ENCODE measurements around the gene WASHC4. TPM values are rescaled to one million over a fixed set of nuclear protein-coding genes. Genes with fewer than 3 reads are reported as not detected.

Gene WASHC4
- total and polyA plus RNA-seq, 2 experiments from 2014 or later: 75.7 to 83.0 TPM

- TF ChIP-seq REST (IDR thresholded peaks at IDR 0.05; ENCODE audit: unreplicated experiment): no peak
Observed at GRCh38 chr12:105090361-105090760, 17.2 kb upstream of the WASHC4 start (continued).

GRCh38 chr12:105091476-105092206 is 15.9 kb upstream of the WASHC4 start:
- no peak overlapping the region for H2AFZ ChIP-seq
- Mint-ChIP-seq H3K36me3 (ENCODE audit: low read depth) (peaks cover 34% of the 10 kb centered on the region), H3K4me3 (peak overlapping the region; percentile 58), H3K4me1 (peaks cover 30% of the 10 kb centered on the region), H3K27ac (peak overlapping the region; percentile 97), H3K9me3 (peaks cover 35% of the 10 kb centered on the region), H3K27me3 (ENCODE audit: insufficient read depth, low read depth, poor library complexity) (peaks cover 2% of the 10 kb centered on the region)
- no peaks in the 10 kb centered on the region for H3K9me2 ChIP-seq (ENCODE audit: insufficient read depth)
- no peaks in the 10 kb centered on the region for H4K20me1 ChIP-seq (replicated peaks; ENCODE audit: insufficient read depth)
- peaks cover 27% of the 10 kb centered on the region for H3K4me1 ChIP-seq (ENCODE audit: insufficient read depth)
- peak overlapping the region; percentile 93 for H3K27ac ChIP-seq (ENCODE audit: low read depth)
- peak overlapping the region; percentile 58 for H3K4me2 ChIP-seq
- no peaks in the 10 kb centered on the region for H3K36me3 ChIP-seq (ENCODE audit: insufficient read depth)
- no peaks in the 10 kb centered on the region for H3K79me2 ChIP-seq (replicated peaks; ENCODE audit: insufficient read depth)
- H3K27me3 ChIP-seq (ENCODE audit: insufficient read depth): no peaks in the 10 kb centered on the region
- peak overlapping the region; percentile 36 for H3K4me3 ChIP-seq
- ATAC-seq: peak; percentile 31
- DNase-seq (ENCODE audit: low spot score): no peak
- H3F3A ChIP-seq (replicated peaks; ENCODE audit: low read depth): peaks cover 12% of the 10 kb centered on the region; the same call in 1 of the 2 replicates
- no peak for TF ChIP-seq POLR2AphosphoS5 (IDR thresholded peaks at IDR 0.05; ENCODE audit: low read depth)
- TF ChIP-seq ZNF114 (CRISPR knock-in tag; IDR thresholded peaks at IDR 0.05): no peak
- TF ChIP-seq EZH2phosphoT487 (IDR thresholded peaks at IDR 0.05; ENCODE audit: unreplicated experiment): no peak
- no peak for TF ChIP-seq JUNB (IDR thresholded peaks at IDR 0.05; ENCODE audit: unreplicated experiment)
- no peak for TF ChIP-seq REST (IDR thresholded peaks at IDR 0.05; ENCODE audit: unreplicated experiment)
- TF ChIP-seq EZH2 (IDR thresholded peaks at IDR 0.05; ENCODE audit: low read depth, unreplicated experiment): no peak
- TF ChIP-seq STAT1 (IDR thresholded peaks at IDR 0.05; ENCODE audit: unreplicated experiment): no peak
- TF ChIP-seq NANOG (IDR thresholded peaks at IDR 0.05; ENCODE audit: borderline replicate concordance): no peak
- TF ChIP-seq ZNF462 (CRISPR knock-in tag; IDR thresholded peaks at IDR 0.05): no peak
- no peak for TF ChIP-seq ZNF331 (CRISPR knock-in tag; IDR thresholded peaks at IDR 0.05; ENCODE audit: low read depth)
- no peak for TF ChIP-seq CREB1 (CRISPR knock-in tag; IDR thresholded peaks at IDR 0.05; ENCODE audit: low read depth)

All from GM23338 (cell line).